Muscle of back (tissue), 13 donors: ENCODE results near the gene SPTA1. TPM values are rescaled to one million over a fixed set of nuclear protein-coding genes. Genes with fewer than 3 reads are reported as not detected.
"Not testable (repeated sequence)": the region's sequence is repeated elsewhere in the genome, so short reads cannot be mapped to it uniquely, and the experiment has no call there.

Experiments
- DNase-seq, 3 donors: peaks; one replicate each; pipeline versions ENCODE4 v3.0.0 to v3.0.0-alpha.2; 2013
- long read RNA-seq, 9 donors: transcript quantifications; one replicate each; lab custom pipeline, GENCODE V29; 2026
- polyA plus RNA-seq, 10 donors: library from polyadenylated mRNA; unstranded; fragments of 120-200 nt; gene quantifications; one replicate each; pipeline ENCODE4 v1.2.1, GENCODE V29; 2013; ENCODE audit not compliant: insufficient read length in 10 of 10

The SPTA1 gene
- polyA plus RNA-seq = 1 to 10 TPM; 1.4 to 8.1 (median 3.3) TPM
- long read RNA-seq, donor 1 = 0 reads
- long read RNA-seq, donor 2 = 0 reads
- long read RNA-seq, donor 3 = 0 reads
- long read RNA-seq, donor 4 = 0 reads
- long read RNA-seq, donor 5 = 0 reads
- long read RNA-seq, donor 6 = 0 reads
- long read RNA-seq, donor 7 = 0 reads
- long read RNA-seq, donor 8 = 0 reads
- long read RNA-seq, donor 9 = 0 reads

DNA sequence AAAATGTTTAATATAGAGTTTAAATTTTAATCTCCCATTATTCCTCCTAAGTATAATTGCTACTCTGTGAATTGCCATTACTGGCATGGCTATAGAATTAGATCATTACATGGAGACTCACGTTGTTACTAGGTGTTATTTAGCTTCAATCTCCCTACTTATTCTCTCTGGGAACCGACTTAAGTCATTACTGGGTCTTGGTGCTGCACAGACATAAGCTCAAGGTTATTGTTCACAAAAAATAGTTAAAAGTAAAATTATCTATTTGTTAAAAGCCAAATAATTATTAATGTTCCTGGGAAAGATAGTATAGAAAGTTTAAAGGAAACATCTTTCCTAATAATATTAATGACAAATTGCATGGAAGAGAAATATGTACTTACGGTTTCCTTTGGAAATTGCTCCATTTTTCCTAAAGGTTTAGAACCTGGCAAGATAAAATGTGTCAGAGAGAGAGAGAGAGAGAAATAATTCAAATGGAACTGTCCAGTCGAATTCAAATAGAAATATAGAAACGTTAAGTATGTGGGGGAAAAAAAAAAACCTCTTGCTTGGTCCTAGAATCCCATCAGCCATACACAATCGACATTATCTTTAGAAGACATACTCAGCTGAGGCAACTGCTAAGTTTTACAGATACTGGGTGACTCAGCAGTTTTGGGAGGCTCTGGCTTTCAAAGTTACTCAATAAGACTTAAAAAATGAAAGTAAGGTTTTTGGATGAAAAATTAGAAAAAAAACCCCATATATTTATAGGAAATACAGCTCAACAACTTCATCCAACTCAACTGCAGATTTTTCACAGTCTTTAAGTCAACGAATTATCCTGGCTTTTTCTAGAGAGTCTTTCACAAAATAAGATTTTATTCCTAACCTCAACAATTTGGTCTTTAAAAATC lies at the start of gene SPTA1:
Gene SPTA1 (minus strand): TSS at position 605 of the 899 bp plus-strand sequence. CDS start 198 bp downstream, at position 407.
- peak in 1 of 3 donors; percentile 4 for DNase-seq

DNA sequence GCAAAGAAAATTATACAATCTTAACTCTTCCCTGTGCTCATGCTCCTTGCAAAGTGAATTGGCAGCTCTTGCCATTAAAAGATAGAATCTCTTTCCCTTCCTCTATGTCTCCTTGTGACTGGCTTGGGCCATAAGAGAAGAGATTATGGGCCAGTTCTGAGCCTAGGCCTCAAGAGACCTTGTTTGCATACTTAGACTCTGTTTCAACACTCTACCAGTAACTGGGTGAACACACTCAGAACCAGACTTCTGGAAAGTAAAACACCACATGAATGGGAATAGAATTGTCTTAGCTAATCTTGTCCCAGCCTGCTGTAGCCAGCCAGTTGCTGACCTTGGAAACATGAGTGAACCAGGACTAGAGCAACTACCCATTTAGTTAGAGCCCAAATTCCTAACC lies 49.3 kb upstream of the SPTA1 start:
- no peak for DNase-seq

DNA sequence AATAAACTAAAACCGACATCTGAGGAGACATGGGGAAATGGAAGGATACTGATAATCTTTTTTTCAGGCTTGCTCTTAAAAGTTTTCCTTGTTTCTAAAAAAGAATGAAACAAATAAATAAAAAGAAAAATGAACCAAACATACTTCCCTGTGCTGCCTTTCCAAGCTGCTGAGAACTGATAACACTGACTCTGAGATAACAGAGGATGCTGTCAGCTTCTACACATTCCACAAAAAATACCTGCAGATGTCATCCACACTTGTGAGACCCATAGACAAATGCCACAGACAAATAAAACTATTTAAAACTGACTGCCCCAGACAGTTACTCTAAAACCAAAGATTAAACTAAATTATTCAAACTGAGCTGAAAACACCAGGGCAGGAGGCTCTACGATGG lies 46.0 kb upstream of the SPTA1 start:
- DNase-seq = no peak

GRCh38 chr1:158731707-158732106 lies 45.2 kb upstream of the SPTA1 start:
- DNase-seq = no peak

- DNase-seq = no peak
Observed at GRCh38 chr1:158730453-158730852, 43.9 kb upstream of the SPTA1 start.

GRCh38 chr1:158728510-158729225 lies 42.2 kb upstream of the SPTA1 start:
- no peak for DNase-seq

DNA sequence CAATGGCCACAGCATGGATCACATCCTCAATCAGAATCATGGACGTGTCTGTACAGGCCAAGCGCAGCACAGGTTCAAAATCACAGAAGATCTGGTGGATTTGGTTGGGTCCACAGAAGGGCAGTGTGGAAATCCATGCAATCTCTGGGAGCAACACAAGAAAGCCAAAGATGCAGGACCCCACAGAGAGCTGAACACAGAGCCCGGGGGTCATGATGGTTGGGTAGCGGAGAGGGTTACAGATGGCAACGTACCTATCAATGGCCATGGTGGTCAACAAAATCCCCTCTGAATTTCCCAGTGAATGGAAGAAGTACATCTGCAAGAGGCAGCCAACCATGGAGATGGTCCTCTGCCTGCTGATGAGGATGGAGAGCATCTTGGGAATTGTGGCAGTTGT lies 37.9 kb upstream of the SPTA1 start:
- DNase-seq = no peak

DNA sequence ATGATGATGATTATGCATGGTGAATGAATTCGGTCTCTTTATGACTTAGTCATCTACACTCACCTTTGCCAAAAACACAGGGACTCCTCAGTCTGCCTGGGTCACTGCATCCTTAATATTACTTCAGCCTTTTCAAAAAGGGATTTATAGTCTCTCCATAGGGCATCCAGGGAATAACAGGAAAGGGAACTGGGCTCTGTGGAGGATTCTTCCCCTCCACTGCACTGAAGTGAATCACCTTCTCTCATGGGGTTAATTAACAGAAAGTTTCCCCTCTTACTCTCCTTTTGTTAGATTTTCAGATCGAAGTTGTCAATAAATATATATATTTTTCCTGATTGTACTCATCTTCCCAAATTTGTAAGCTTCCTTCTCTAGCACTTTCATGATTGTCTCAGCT lies 34.1 kb upstream of the SPTA1 start, which contains the start of gene OR6K3:
Gene OR6K3 (minus strand): TSS at position 101 of the 400 bp plus-strand sequence. CDS start 2,605 bp downstream, outside the sequence.
- no peak for DNase-seq

GRCh38 chr1:158719664-158720063 lies 33.1 kb upstream of the SPTA1 start:
- DNase-seq = no peak

DNA sequence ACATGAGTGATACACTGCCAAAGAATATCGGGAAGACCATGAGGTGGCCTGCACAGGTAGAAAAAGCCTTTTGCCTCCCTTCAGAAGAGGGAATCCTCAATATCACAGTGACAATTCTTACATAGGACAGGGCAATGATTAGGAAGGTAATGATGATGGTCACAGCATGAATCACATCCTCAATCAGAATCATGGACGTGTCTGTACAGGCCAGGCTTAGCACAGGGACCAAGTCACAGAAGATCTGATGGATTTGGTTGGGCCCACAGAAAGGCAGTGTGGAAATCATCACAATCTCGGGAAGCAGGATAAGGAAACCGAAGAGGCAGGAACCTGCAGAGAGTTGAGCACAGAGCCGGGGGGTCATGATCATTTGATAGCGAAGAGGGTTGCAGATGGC lies 30.8 kb upstream of the SPTA1 start:
- no peak for DNase-seq

GRCh38 chr1:158716335-158716734 lies 29.8 kb upstream of the SPTA1 start:
- no peak for DNase-seq

DNA sequence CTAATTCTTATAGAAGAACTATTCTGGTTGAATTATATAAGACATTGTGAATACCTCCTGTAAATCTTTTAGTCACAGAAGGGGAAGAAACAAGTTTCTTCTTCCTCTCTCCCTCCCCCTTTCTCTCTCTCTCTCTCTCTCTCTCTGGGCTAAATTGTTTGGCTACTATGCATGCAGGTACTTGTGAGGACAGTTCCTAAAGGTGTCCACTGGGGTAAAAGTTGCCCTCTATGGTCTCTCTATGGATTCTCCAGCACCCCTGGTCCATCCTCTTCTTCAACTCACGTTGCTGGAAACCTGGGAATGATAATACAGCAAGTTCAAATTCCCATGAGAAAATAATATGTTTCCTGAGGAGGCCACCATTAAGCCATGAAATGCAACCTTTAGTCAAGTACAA lies 28.2 kb upstream of the SPTA1 start:
- no peak for DNase-seq

GRCh38 chr1:158711098-158711497 lies 24.6 kb upstream of the SPTA1 start:
- no peak for DNase-seq

- no peak for DNase-seq
Observed at GRCh38 chr1:158706096-158706495, 19.6 kb upstream of the SPTA1 start.

- no peak for DNase-seq
Observed at GRCh38 chr1:158700552-158700951, 14.0 kb upstream of the SPTA1 start, which contains the start of gene OR6K2. Gene OR6K2 (minus strand): TSS chr1:158700652. CDS start chr1:158700652, 0 bp downstream.

GRCh38 chr1:158694596-158694995 lies 8.1 kb upstream of the SPTA1 start:
- no peak for DNase-seq

DNA sequence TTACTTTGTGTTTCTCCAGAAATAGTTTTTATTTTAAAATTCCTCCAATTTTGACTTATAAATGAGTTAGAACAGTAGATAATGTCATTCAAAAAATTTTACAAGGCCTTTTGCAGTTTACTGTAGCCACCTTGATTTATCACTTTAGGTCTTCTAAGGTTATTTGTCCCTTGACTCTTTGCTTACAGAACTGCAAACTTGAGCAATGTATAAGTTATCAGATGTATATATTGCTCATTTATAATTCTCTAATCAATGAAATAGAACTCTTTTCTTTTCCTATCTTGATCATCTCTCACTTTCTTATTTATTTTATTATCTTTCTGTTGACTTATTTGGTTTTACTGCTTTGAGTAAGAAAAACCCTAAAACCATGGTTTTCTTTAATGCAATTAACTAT lies 5.8 kb upstream of the SPTA1 start:
- no peak for DNase-seq

- DNase-seq = no peak
Observed at GRCh38 chr1:158691907-158692306, 5.4 kb upstream of the SPTA1 start.

GRCh38 chr1:158691149-158691548 lies 4.6 kb upstream of the SPTA1 start:
- DNase-seq = not testable (repeated sequence)

GRCh38 chr1:158689875-158690274 lies 3.4 kb upstream of the SPTA1 start:
- DNase-seq = no peak

- peak in 1 of 3 donors; percentile 8 for DNase-seq
Observed at GRCh38 chr1:158689110-158689509, 2.6 kb upstream of the SPTA1 start.

DNA sequence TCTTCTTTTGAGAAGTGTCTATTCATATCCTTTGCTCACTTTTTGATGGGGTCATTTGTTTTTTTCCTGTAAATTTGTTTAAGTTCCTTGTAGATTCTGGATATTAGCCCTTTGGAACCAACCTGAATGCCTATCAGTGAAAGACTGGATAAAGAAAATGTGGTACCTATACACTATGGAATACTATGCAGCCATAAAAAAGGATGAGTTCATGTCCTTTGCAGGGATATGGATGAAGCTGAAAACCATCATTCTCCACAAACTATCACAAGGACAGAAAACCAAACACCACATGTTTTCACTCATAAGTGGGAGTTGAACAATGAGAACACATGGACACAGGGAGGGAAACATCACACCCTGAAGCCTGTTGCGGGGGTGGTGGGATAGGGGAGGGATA lies 1.8 kb upstream of the SPTA1 start:
- DNase-seq = not testable (repeated sequence)
